Measurements from ENCODE around the gene WNK2.
A peak's percentile ranks its signal among the peaks of the same experiment; 100 is the strongest.
"Not testable (repeated sequence)": the region's sequence is repeated elsewhere in the genome, so short reads cannot be mapped to it uniquely, and the experiment has no call there.

The WNK2 gene

DNA sequence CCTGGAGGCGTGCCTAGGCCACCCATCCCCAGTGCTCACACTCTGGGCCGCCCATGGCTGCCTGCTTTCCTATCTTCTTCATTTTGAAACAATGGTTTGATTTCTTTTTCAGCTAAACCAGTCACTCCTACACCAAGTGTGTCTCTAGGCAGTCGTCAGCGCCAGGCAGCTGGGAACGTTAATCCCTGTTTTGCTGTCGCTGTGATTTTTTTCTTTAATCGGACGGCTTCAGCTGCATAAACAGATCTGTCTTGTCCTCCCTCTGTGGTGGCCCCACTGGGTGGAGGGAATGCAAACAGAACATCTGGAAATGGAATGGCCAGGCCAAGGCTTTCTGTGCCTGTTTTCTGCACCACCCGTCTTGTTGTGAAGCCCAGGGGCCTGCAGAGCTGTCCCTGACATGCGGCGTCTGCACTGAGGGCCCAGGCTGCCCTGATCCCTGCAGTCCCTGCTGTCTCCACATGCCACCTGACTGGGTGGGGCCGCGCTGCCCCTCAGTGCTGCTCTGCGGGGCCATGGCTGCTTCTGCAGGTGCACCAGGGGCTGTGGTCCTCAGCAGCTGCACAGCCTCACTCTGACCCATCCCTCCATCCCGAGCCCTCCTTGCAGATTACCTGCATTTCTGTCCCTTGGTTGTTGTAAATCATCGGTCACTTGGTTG, 51.5 kb downstream of the WNK2 start:
- DNase-seq (ENCODE audit: low spot score) (no peak), FAIRE-seq (no peak)

DNA sequence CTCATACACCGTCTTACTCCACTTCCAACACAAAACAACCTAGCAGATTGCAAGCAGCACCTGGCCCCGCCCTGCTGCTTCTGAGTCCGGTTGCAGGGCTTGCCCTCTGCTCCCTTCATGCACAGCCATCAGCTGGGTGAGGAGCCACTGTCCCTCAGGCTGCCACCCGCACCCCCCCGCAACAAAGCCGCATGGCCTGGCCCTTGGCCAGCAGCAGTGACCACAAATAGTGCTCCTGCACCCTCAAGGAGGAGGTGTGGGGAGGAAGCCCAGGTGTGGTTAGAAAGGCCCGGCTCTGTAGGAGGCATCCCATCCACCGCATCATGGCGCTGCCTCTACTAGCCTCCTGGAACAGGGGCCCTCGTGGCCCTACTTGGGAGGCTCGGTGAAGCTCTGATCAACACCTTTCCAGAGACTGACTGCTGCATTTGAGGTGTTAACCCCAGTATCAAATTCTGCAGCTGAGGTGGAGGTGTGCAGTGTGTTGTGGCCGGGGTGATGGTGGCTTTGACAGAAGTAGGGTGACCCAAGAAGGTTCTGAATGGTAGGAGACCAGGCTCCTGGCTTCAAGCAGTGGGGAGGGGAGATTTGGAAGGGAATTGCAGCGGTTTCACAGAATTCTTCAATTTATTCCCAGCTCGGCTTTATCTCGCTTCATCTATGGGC, 52.7 kb downstream of the WNK2 start:
- DNase-seq (ENCODE audit: low spot score): no peak
- no peak for FAIRE-seq

DNA sequence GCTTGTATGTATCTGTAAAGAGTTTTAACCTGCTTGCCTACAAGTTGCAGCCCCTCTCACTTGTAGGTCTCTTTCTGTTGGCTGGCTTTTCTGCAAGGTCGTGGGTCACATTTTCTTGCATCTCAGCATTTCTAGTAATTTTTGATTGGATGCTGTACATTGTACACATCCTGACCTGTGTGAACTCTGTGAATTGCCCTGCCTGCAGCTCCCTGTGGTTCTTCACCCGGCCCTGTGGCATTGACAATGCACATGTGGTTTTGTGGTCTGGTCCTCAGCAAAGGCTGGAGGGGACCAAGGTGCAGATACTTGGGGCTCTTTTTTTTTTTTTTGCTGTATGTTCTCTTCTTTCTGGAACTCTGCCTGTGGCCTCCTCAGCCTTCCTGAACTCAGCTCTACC, 53.6 kb downstream of the WNK2 start:
- no peak for DNase-seq (ENCODE audit: low spot score)
- FAIRE-seq: no peak

GRCh38 chr9:93238953-93239925, 55.3 kb downstream of the WNK2 start:
- DNase-seq (ENCODE audit: low spot score) (no peak), FAIRE-seq (no peak)

- FAIRE-seq (no peak), DNase-seq (ENCODE audit: low spot score) (no peak)
These were observed 57.0 kb downstream of the WNK2 start for GRCh38 chr9:93240891-93241334.

GRCh38 chr9:93243112-93243511, 59.2 kb downstream of the WNK2 start:
- DNase-seq (ENCODE audit: low spot score) (no peak), FAIRE-seq (no peak)

DNA sequence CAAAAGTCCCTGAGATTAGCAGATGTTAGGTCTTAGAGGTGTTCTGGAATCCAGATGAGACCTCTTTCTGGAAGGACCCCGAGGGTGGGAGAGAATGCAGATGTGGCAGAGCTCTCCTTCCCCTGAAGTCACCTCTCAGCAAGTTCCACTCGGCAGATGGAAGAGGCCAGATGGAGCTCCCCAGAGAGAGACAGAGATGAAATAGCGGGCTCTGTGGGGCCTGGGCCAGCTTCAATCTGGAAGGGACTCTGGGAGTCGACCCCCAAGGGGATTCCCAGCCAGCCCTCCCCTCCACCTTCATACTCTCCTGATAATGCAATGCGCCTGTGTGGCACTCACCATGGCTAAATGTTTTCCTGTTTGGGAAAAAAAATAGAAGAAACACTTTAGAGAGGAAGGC, 60.2 kb downstream of the WNK2 start:
- FAIRE-seq (no peak), DNase-seq (ENCODE audit: low spot score) (no peak)

DNA sequence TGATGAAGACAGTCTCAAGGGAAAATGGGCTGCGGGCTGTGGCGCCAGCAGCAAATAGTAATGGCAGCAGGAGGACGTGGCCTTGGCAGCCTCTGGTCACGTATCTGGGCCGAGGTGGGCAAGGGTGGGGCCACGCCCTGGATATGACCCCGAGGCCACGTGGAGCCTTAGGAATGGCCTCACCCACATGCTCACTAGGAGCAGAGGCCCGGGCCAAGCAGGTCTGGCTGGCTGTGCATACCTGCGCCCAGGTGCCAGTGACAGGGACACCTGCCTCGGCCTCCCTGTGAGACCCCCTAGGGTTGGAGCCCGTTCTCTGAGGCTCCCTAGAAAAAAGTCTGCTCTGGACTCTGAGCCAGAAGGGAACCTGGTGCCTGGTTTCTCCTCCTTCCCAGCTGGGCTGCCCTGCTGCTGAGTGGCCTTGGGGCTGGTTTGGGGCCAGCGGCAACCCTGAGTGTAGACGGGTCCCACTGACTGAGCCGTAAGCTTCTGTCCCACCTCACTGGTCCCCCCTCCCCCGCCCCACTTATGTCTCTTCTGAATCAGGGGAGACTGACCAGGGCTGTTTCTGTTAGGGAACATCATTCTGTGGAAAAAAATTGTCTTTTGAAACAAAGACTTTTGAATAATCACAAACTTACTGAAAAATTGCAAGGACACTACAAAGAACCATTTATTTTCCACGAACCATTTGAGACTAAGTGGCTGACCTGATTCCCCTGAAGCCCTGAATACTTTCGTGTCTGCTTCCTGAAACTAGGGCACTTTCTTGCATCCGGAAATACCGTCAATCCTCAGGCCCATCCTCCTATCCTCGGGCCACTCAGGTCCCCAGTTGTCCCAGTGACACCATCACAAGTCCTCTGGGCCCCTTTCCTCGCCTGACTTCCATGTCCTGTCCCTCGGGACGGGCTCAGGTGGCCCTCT, 60.8 kb downstream of the WNK2 start:
- FAIRE-seq: no peak
- DNase-seq (ENCODE audit: low spot score): no peak

DNA sequence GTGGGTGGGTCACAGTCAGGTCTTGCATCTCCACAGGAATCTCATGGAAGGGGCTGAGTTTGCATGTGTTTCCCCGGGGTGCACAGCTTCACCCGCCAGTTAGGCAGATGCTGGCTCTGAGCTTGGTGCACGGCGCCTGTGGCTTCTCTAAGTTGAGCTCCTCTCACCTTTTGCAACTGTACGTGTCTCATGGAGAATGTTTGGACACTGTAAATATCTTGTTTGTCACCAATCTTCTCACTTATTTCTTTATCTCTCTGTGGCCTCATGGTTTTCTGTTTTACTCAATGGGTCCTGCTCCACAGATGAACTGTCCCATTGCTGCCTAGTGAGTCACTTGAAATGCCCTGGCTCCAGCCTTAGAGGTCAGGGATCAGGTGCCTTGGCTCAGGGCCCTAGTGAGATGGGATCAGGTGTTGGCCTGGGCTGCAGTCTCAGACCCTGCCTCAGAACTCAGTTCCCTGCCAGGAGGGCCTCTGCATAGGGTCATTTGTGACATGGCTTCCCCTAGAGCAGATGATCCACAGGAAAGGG, 61.6 kb downstream of the WNK2 start:
- DNase-seq (ENCODE audit: low spot score) (no peak), FAIRE-seq (no peak)

DNA sequence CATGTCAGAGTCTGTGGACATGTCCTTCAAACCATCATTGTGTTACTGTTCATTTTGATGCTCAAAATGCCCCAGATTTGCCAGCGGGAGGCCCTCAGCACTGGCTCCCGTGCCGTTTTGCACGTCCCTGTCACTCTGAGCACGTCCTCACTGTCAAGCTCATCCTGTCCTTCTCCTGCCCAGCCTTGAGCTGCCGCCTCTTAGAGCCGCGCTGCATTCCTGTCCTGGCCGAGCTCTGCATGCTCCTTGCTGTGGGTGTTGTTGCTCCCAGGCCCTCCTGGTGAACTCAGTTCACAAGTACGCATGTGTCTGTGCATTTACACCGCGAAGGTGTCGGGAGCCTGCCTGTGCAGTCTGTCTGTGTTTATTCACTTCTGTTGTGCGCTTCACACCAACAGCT, 62.2 kb downstream of the WNK2 start:
- FAIRE-seq (no peak), DNase-seq (ENCODE audit: low spot score) (no peak)

- no peak for FAIRE-seq
These were observed 62.6 kb downstream of the WNK2 start for GRCh38 chr9:93246526-93246925.

DNA sequence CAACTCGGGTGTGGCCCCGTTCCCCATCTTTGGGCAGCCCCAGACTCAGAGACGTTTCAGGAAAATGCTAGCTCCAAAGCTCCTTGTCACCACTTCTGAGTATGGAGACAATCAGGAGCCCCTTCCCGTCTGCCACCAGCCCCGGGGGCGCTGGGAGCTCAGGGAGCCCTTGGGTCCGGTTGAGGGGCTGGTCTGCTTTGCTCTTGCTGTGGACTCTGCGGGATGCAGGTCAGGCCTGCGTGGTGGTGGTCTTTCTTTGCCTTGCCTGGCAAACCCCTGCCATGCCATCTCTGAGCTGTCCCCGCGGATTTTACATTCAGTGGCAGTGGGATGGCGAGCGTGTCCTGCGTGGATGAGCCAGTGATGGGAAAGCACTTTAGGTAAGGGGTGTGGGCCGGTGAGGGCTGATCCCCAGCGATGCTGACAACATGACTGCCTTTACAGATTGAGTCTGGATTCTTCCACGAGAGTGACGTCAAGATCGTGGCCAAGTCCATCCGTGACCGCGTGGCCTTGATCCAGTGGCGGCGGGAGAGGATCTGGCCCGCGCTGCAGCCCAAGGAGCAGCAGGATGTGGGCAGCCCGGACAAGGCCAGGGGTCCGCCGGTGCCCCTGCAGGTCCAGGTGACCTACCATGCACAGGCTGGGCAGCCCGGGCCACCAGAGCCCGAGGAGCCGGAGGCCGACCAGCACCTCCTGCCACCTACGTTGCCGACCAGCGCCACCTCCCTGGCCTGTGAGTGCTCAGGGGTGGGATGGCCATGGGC, 63.3 kb downstream of the WNK2 start:
- FAIRE-seq: no peak
- no peak for DNase-seq (ENCODE audit: low spot score)

More at GRCh38 chr9:93246526-93246925, 62.6 kb downstream of the WNK2 start:
- DNase-seq (ENCODE audit: low spot score): no peak

- no peak for FAIRE-seq
These were observed 64.0 kb downstream of the WNK2 start for GRCh38 chr9:93247892-93248291.

GRCh38 chr9:93248386-93249040, 64.6 kb downstream of the WNK2 start:
- FAIRE-seq: no peak
- no peak for DNase-seq (ENCODE audit: low spot score)

More at GRCh38 chr9:93247892-93248291, 64.0 kb downstream of the WNK2 start:
- DNase-seq (ENCODE audit: low spot score): no peak

DNA sequence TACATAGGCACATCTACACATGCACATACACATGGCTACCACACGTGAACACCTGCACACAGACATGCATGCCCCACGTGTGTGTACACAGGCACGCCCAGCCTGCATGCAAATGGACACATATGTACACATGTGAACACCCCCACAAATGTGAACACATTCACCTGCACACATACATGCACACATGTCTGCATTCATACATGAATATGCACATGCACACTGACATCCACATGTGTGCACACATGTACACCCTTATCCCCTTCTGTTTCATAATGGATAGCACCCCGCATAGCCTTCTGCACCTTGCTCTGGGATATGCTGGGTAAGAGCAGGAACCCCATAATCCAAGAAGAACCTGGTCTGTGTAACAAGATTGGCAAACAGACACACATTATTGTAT, 66.2 kb downstream of the WNK2 start:
- FAIRE-seq: peak; percentile 95
- no peak for DNase-seq (ENCODE audit: low spot score)

DNA sequence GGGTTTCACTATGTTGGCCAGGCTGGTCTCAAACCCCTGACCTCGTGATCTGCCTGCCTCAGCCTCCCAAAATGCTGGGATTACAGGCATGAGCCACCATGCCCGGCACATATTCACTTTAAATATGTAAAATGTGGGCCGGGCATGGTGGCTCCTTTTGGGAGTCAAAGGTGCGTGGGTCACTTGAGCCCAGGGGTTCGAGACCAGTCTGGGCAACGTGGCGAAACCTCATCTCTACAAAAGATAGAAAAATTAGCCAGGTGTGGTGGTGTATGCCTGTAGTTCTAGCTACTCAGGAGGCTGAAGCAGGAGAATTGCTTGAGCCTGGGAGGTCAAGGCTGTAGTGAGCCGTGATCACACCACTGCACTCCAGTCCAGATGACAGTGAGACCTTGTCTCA, 67.4 kb downstream of the WNK2 start:
- not testable (repeated sequence) for FAIRE-seq

DNA sequence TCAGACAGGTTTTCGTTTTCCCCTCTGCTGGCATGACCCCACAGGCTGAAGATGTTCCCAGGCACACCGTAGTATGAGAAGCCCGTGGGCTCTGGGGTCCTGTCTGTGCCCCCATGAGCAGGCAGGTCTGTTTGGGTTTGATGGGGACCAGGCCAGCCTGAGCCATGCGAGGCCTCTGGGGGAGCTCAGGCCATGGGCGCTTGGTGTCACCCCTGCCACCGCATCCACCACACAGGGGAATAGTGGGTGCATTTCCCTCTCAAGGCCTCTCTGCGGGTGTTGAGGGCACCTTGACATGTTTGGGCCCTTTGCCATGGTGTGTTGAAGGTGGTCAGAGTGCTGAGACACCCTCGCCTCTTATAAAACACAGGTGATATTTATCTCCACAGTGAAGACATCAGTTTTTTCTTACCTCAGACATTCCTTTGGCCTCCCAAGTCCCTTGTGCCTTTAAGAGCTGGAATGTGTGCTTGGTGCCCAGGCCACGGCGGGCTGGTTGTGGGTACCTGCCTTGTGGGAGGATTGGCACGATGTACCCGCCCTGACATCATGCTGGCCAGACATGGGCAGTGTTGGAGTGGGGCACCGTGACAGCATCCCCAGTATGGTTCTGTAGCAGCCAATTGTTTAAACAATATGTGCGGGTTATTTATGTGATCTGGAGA, 68.3 kb downstream of the WNK2 start:
- DNase-seq (ENCODE audit: low spot score) (no peak), FAIRE-seq (no peak)

More for the DNA sequence above, 67.4 kb downstream of the WNK2 start:
- DNase-seq (ENCODE audit: low spot score): not testable (repeated sequence)

DNA sequence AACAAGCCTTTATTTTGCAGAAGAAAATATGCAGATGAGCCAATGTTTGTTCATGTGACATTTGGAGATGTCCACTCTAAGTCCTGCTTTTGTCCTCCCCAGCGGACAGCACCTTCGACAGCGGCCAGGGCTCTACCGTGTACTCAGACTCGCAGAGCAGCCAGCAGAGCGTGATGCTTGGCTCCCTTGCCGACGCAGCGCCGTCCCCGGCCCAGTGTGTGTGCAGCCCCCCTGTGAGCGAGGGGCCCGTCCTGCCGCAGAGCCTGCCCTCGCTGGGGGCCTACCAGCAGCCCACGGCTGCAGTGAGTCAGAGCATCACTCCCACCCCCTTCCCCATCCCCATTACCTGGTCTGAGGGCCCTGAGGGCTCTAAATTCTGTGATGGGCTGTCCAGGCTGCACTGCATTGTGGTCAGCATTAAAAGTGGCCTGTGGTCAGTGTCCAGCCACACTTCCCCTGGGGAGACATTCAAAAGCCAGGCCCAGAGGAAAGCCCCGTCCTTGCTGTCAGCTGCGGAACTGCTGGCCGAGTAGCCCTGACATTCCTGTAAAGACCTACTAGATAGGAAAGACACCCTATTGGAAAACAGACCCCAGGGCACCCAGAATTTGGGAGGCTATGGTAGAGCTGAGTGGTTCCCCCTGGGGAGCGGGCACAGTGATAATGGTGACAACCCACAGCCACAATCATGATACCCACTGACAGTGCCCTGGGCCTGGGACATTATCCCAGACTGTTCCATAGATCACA, 69.0 kb downstream of the WNK2 start:
- FAIRE-seq: no peak
- DNase-seq (ENCODE audit: low spot score): no peak

All from urothelium cell line (cell line).